Neutrophil (primary cell): ENCODE data around the gene CFD.

Experiments used
- H3K27ac ChIP-seq: fragments of 200-600 bp; sonication (generic); 2 replicates; pipeline ENCODE4 v1.5.1; 2016; ENCODE audit warnings: mild to moderate bottlenecking, moderate library complexity
- H3K27me3 ChIP-seq: fragments of 200-600 bp; sonication (generic); 2 replicates; pipeline ENCODE4 v1.6.0; 2016; ENCODE audit warnings: mild to moderate bottlenecking
- H3K36me3 ChIP-seq: fragments of 200-600 bp; sonication (generic); 2 replicates; pipeline ENCODE4 v1.5.1; 2017
- H3K4me1 ChIP-seq, 2 experiments: fragments of 200-600 bp in 1 of 2; sonication (generic) in 1 of 2; 1 replicate in 1 of 2; 2 replicates in 1 of 2; pipeline versions ENCODE4 v1.5.1 to v1.6.1; 2013 to 2016; ENCODE audit warnings: low read depth in 1 of 2, low read length in 1 of 2, mild to moderate bottlenecking in 1 of 2, moderate library complexity in 1 of 2; ENCODE audit not compliant: control insufficient read depth in 1 of 2, insufficient read depth in 1 of 2
- H3K4me3 ChIP-seq, 2 experiments: fragments of 200-600 bp in 1 of 2; sonication (generic) in 1 of 2; 1 replicate in 1 of 2; 2 replicates in 1 of 2; pipeline ENCODE4 v1.5.1; 2013 to 2016; ENCODE audit warnings: low read depth in 1 of 2, low read length in 1 of 2, mild to moderate bottlenecking in 1 of 2, moderate library complexity in 1 of 2
- H3K9me3 ChIP-seq: fragments of 200-600 bp; sonication (generic); 2 replicates; pipeline ENCODE4 v1.5.1; 2016
- TF ChIP-seq, protein P1 (sequence below): fragments of 200-600 bp; sonication (generic); IDR thresholded peaks from 2 replicates; pipeline ENCODE4 v1.5.1; 2016; ENCODE audit warnings: antibody characterized with exemption

CFD gene

GRCh38 chr19:854549-854948 lies 4.9 kb upstream of the CFD start:
- Histone ChIP-seq H3K27ac (no peak overlapping the region), H3K9me3 (no peaks in the 10 kb centered on the region), H3K4me3 (no peak overlapping the region), H3K36me3 (no peaks in the 10 kb centered on the region), H3K27me3 (peaks cover 46% of the 10 kb centered on the region), H3K4me1 (peaks cover 43 to 57% of the 10 kb centered on the region in 2 experiments)
- TF ChIP-seq, protein P1, sequence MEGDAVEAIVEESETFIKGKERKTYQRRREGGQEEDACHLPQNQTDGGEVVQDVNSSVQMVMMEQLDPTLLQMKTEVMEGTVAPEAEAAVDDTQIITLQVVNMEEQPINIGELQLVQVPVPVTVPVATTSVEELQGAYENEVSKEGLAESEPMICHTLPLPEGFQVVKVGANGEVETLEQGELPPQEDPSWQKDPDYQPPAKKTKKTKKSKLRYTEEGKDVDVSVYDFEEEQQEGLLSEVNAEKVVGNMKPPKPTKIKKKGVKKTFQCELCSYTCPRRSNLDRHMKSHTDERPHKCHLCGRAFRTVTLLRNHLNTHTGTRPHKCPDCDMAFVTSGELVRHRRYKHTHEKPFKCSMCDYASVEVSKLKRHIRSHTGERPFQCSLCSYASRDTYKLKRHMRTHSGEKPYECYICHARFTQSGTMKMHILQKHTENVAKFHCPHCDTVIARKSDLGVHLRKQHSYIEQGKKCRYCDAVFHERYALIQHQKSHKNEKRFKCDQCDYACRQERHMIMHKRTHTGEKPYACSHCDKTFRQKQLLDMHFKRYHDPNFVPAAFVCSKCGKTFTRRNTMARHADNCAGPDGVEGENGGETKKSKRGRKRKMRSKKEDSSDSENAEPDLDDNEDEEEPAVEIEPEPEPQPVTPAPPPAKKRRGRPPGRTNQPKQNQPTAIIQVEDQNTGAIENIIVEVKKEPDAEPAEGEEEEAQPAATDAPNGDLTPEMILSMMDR = no peak

DNA sequence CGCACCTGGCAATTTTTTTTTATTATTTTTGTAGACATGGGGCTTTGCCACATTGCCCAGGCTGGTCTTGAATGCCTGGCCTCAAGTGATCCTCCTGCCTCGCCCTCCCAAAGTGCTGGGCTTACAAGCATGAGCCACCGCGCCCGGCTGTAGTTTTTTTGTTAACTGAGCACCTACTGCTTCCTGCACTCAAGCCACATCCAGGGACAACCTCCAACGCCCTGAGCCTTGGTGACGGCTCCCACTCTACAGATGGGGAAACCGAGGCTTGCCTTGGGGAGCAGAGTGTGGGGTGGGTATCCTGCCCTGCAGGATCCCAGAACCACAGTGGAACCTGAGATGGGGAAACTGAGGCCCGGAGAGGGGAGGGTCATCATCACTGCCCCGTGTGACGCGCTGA lies 4.3 kb upstream of the CFD start:
- TF ChIP-seq, protein P1 = no peak
- H3K4me1 ChIP-seq = peaks cover 49 to 63% of the 10 kb centered on the region in 2 experiments
- H3K27me3 ChIP-seq = peaks cover 52% of the 10 kb centered on the region
- no peaks in the 10 kb centered on the region for H3K36me3 ChIP-seq
- no peak overlapping the region for H3K4me3 ChIP-seq
- H3K9me3 ChIP-seq = no peaks in the 10 kb centered on the region
- no peak overlapping the region for H3K27ac ChIP-seq

GRCh38 chr19:855566-856120 lies 3.8 kb upstream of the CFD start:
- no peak overlapping the region for H3K27ac ChIP-seq
- peaks cover 51 to 60% of the 10 kb centered on the region in 2 experiments for H3K4me1 ChIP-seq
- H3K27me3 ChIP-seq = peaks cover 52% of the 10 kb centered on the region

DNA sequence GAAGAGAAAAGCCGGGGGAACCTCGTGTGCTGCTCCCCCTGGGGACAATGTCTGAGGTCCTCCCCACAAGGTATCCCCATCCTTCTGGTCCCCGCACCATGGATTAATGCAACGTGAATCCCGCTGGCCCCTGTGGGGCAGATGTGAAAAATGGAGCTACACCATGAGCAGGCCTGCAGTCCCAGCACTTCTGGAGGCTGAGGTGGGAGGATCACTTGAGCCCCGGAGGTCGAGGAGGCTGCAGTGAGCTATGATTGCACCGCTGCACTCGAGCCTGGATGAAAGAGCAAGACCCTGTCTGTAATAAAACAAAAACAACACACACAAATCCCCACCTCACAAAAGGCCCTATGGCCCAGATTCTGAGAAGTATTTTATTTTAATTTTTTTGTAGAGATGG lies 1.2 kb upstream of the CFD start:
- no peaks in the 10 kb centered on the region for H3K9me3 ChIP-seq
- H3K27me3 ChIP-seq = peaks cover 48% of the 10 kb centered on the region
- TF ChIP-seq, protein P1 = no peak
- peak overlapping the region; percentile 87 for H3K27ac ChIP-seq
- no peaks in the 10 kb centered on the region for H3K36me3 ChIP-seq
- peaks cover 51 to 52% of the 10 kb centered on the region in 2 experiments for H3K4me1 ChIP-seq
- H3K4me3 ChIP-seq = no peak overlapping the region

More at GRCh38 chr19:855566-856120, 3.8 kb upstream of the CFD start:
- TF ChIP-seq, protein P1 = no peak
- no peak overlapping the region for H3K4me3 ChIP-seq
- no peaks in the 10 kb centered on the region for H3K9me3 ChIP-seq
- H3K36me3 ChIP-seq = no peaks in the 10 kb centered on the region

DNA sequence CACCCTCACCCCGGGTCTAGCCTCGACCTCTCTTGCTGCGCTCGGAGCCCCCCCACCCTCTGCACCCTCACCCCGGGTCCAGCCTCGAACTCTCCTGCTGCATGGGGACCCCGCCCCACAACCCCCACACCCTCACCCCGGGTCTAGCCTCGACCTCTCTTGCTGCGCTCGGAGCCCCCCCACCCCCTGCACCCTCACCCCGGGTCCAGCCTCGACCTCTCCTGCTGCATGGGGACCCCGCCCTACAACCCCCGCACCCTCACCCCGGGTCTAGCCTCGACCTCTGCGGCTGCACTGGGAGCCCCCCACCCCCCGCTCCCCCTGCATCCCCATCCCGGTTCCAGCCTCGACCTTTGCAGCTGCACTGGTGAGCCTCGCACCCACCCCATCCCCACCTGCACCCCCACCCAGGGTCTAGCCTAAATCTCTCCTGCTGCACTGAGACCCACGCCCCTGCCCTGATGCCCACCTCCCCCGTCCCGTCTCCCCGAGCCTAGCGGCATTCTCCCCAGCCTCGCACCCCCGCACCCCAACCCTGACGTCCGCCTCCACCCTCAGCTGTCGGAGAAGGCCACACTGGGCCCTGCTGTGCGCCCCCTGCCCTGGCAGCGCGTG lies 1.8 kb downstream of the CFD start:
- Histone ChIP-seq H3K9me3 (no peaks in the 10 kb centered on the region), H3K27me3 (peaks cover 38% of the 10 kb centered on the region), H3K27ac (peak overlapping the region; percentile 39), H3K4me3 (peak overlapping the region; percentile 62 to 64), H3K36me3 (no peaks in the 10 kb centered on the region), H3K4me1 (peaks cover 59 to 60% of the 10 kb centered on the region in 2 experiments)
- TF ChIP-seq, protein P1 = no peak
